Psoas muscle (tissue), 8 donors: ENCODE data around the gene SMYD4. TPM values are rescaled to one million over a fixed set of nuclear protein-coding genes. Genes with fewer than 3 reads are reported as not detected.
"Not testable (repeated sequence)": the region's sequence is repeated elsewhere in the genome, so short reads cannot be mapped to it uniquely, and the experiment has no call there.

ENCODE experiments used
- ATAC-seq, 4 donors: fragments of 200-7000 bp; cut with Tn5 transposase; one replicate each; pipeline ENCODE4 v1.9.1; 2020; ENCODE audit warnings: moderate library complexity in 3 of 4, mild to moderate bottlenecking in 2 of 4
- DNase-seq, 2 donors: peaks; one replicate each; pipeline ENCODE4 v3.0.0-alpha.2; 2020
- H3K27ac ChIP-seq: fragments of 200-600 bp; one replicate; pipeline ENCODE4 v1.8.0; 2022
- H3K27me3 ChIP-seq, 3 donors: fragments of 200-600 bp in 1 of 3; one replicate each; pipeline versions ENCODE4 v1.6.1 to v1.8.0; 2013 to 2022; ENCODE audit warnings: low read length in 2 of 3, mild to moderate bottlenecking in 2 of 3, moderate library complexity in 1 of 3; ENCODE audit not compliant: insufficient read depth in 3 of 3
- H3K36me3 ChIP-seq, 2 donors: fragments of 200-600 bp in 1 of 2; one replicate each; pipeline versions ENCODE4 v1.6.1 to v1.8.0; 2013 to 2022; ENCODE audit warnings: low read depth in 1 of 2, mild to moderate bottlenecking in 1 of 2, moderate library complexity in 1 of 2; ENCODE audit not compliant: insufficient read depth in 1 of 2
- H3K4me1 ChIP-seq: fragments of 200-600 bp; one replicate; pipeline ENCODE4 v1.8.0; 2022
- H3K4me3 ChIP-seq: fragments of 200-600 bp; one replicate; pipeline ENCODE4 v1.8.0; 2022; ENCODE audit warnings: mild to moderate bottlenecking
- H3K9me3 ChIP-seq: fragments of 200-600 bp; one replicate; pipeline ENCODE4 v1.8.0; 2022
- CTCF ChIP-seq: fragments of 200-600 bp; IDR thresholded peaks from one replicate; pipeline ENCODE4 v1.8.0; 2022; ENCODE audit warnings: antibody characterized with exemption
- WGBS, 3 donors: extraction: QIAGEN DNeasy Blood & Tissue Kit; methylation state at CpG; one replicate each; pipeline versions ENCODE4 v1.1.6 to v1.1.7; 2013; 5-methylcytosine and 5-hydroxymethylcytosine counted together
- intact Hi-C, 2 donors: fragments of 100-400 bp; cut with DNase I; formaldehyde crosslinking; loops; one replicate each; pipeline versions ENCODE4 v1.11.0 to v1.14.2; 2022
- polyA plus RNA-seq, 3 donors: library from polyadenylated mRNA; stranded (reverse); fragments of 200-250 nt; gene quantifications; one replicate each; pipeline ENCODE4 v1.2.3, GENCODE V29; 2013
- total RNA-seq, 4 donors: library from RNA; stranded (reverse); fragmentation: NEBNext Ultra II Directional in 2 of 4; extraction: Animal tissue kit (Norgen Biotek cat#: 25700) in 2 of 4; gene quantifications; one replicate each; pipeline versions ENCODE4 v1.2.1 to v1.2.4, GENCODE V29; 2021 to 2023
- donor health status: healthy with polysubstance abuse.
- donor health status: DM: no; HTN: no; CAD: no; lungs with moderate emphysema.
- donor health status: Bipolar disorder and iron deficiency.
- donor health status: healthy.
- donor health status: DM: yes; HTN: yes; CAD: no.
- donor health status: DM: no; HTN: no; CAD: no.
- donor health status: DM: no; HTN: no; CAD: no.
- donor health status: DM: yes; HTN: yes; CAD: no.

Gene SMYD4
- total and polyA plus RNA-seq, 7 donors: 8.0 to 22.4 (median 9.2) TPM

- 0% methylated on average over 13 of the region's 13 CpGs for WGBS, 3 donors
- intact Hi-C loops: loop anchor here (2.0 to 5.0 kb wide), 2 partner anchors 33 to 40 kb away; no protein-coding TSS in a partner anchor
- H3K27ac ChIP-seq: peak overlapping the region; percentile 93
- H3K4me3 ChIP-seq: peak overlapping the region; percentile 83
- peaks cover 0 to 36% of the 10 kb centered on the region in 2 donors for H3K36me3 ChIP-seq
- H3K4me1 ChIP-seq: peaks cover 25% of the 10 kb centered on the region
- DNase-seq (peak; percentile 46 to 66), ATAC-seq (peak; percentile 61 to 71 (median 66))
- no peaks in the 10 kb centered on the region for H3K9me3 ChIP-seq
- no peak for TF ChIP-seq CTCF
- no peaks in the 10 kb centered on the region for H3K27me3 ChIP-seq
Measured at GRCh38 chr17:1829216-1829591, 498 bp downstream of the SMYD4 start.

GRCh38 chr17:1820528-1821252 is 9.0 kb downstream of the SMYD4 start:
- 63 to 71% (median 63%) methylated on average over 7 of the region's 7 CpGs for WGBS, 3 donors

GRCh38 chr17:1813088-1813487 is 16.6 kb downstream of the SMYD4 start:
- peaks cover 0 to 26% of the 10 kb centered on the region in 2 donors for H3K36me3 ChIP-seq
- DNase-seq (no peak), ATAC-seq (no peak)
- no peaks in the 10 kb centered on the region for H3K9me3 ChIP-seq
- H3K27ac ChIP-seq: no peak overlapping the region
- TF ChIP-seq CTCF: no peak
- 84 to 92% (median 85%) methylated on average over 5 of the region's 5 CpGs for WGBS, 3 donors
- H3K4me1 ChIP-seq: peaks cover 3% of the 10 kb centered on the region
- no peaks in the 10 kb centered on the region for H3K27me3 ChIP-seq
- no peak overlapping the region for H3K4me3 ChIP-seq
- intact Hi-C loops: no loop called here

More at GRCh38 chr17:1820528-1821252, 9.0 kb downstream of the SMYD4 start:
- H3K36me3 ChIP-seq: peaks cover 0 to 40% of the 10 kb centered on the region in 2 donors
- intact Hi-C loops: no loop called here
- no peaks in the 10 kb centered on the region for H3K9me3 ChIP-seq
- H3K4me3 ChIP-seq: no peak overlapping the region
- H3K27me3 ChIP-seq: no peaks in the 10 kb centered on the region
- no peak for ATAC-seq
- H3K4me1 ChIP-seq: no peaks in the 10 kb centered on the region
- TF ChIP-seq CTCF: no peak
- no peak overlapping the region for H3K27ac ChIP-seq
- no peak for DNase-seq

GRCh38 chr17:1810450-1811103 is 19.1 kb downstream of the SMYD4 start:
- Histone ChIP-seq H3K27ac (no peak overlapping the region), H3K36me3 (peaks cover 0 to 33% of the 10 kb centered on the region in 2 donors), H3K4me3 (no peak overlapping the region), H3K9me3 (no peaks in the 10 kb centered on the region), H3K27me3 (no peaks in the 10 kb centered on the region), H3K4me1 (peaks cover 2% of the 10 kb centered on the region)
- no peak for DNase-seq
- intact Hi-C loops: no loop called here
- ATAC-seq: no peak
- WGBS, 3 donors: 72 to 85% (median 83%) methylated on average over 20 of the region's 20 CpGs
- TF ChIP-seq CTCF: no peak

- 94 to 99% (median 98%) methylated on average over 6 to 8 of the region's 8 CpGs for WGBS, 3 donors
Measured at GRCh38 chr17:1809815-1810214, 19.9 kb downstream of the SMYD4 start.

More at GRCh38 chr17:1809815-1810214, 19.9 kb downstream of the SMYD4 start:
- H3K4me3 ChIP-seq, H3K27ac ChIP-seq, ATAC-seq, H3K27me3 ChIP-seq, intact Hi-C loops, DNase-seq, H3K4me1 ChIP-seq, H3K9me3 ChIP-seq: not testable (repeated sequence)
- peaks cover 0 to 34% of the 10 kb centered on the region in 2 donors for H3K36me3 ChIP-seq
